Gastroesophageal sphincter (tissue), 4 donors: ENCODE data around the gene SLFN5. TPM values are rescaled to one million over a fixed set of nuclear protein-coding genes. Genes with fewer than 3 reads are reported as not detected.
"Not testable (repeated sequence)": the region's sequence is repeated elsewhere in the genome, so short reads cannot be mapped to it uniquely, and the experiment has no call there.

Experiments used
- ATAC-seq: fragments of 150-250 bp; one replicate; pipeline ENCODE4 v1.9.1; 2016; ENCODE audit warnings: mild to moderate bottlenecking, moderate library complexity
- H3K27ac ChIP-seq, 4 donors: fragments of 200-600 bp; sonication (generic) in 3 of 4; 1 replicate in 3 of 4; 2 replicates in 1 of 4; pipeline ENCODE4 v1.5.1; 2016 to 2019
- H3K27me3 ChIP-seq: fragments of 200-600 bp; sonication (generic); one replicate; pipeline ENCODE4 v1.5.1; 2019
- H3K36me3 ChIP-seq, 2 donors: fragments of 200-600 bp; sonication (generic); one replicate each; pipeline ENCODE4 v1.5.1; 2019; ENCODE audit warnings: control low read depth in 1 of 2
- H3K4me1 ChIP-seq, 3 donors: fragments of 200-600 bp; sonication (generic); 1 replicate in 2 of 3; 2 replicates in 1 of 3; pipeline ENCODE4 v1.5.1; 2016 to 2019; ENCODE audit warnings: control low read depth in 2 of 3
- H3K4me3 ChIP-seq, 2 donors: fragments of 200-600 bp; sonication (generic); one replicate each; pipeline ENCODE4 v1.5.1; 2019; ENCODE audit warnings: mild to moderate bottlenecking in 1 of 2, moderate library complexity in 1 of 2
- H3K9me3 ChIP-seq, 3 donors: fragments of 200-600 bp; sonication (generic); one replicate each; pipeline ENCODE4 v1.5.1; 2017 to 2019; ENCODE audit warnings: control low read depth in 2 of 3
- EP300 ChIP-seq: sonication (generic); formaldehyde crosslinking; IDR thresholded peaks from one replicate; pipeline ENCODE4 v1.6.1; 2017; ENCODE audit warnings: antibody characterized with exemption, mild to moderate bottlenecking
- POLR2A ChIP-seq, 2 donors: fragments of 450-650 bp; IDR thresholded peaks; one replicate each; pipeline ENCODE4 v1.6.1; 2017; ENCODE audit warnings: antibody characterized with exemption in 2 of 2, mild to moderate bottlenecking in 2 of 2, moderate library complexity in 1 of 2
- POLR2AphosphoS5 ChIP-seq: sonication (generic); formaldehyde crosslinking; IDR thresholded peaks from one replicate; pipeline ENCODE4 v1.6.1; 2017; ENCODE audit warnings: antibody characterized with exemption
- WGBS, 2 donors: methylation state at CpG; one replicate each; pipeline ENCODE4 v1.1.5; 2018; ENCODE audit warnings: low coverage in 1 of 2; 5-methylcytosine and 5-hydroxymethylcytosine counted together
- total RNA-seq, 4 donors: library from RNA; depleted of rRNA; stranded (reverse); fragments of >200 nt; gene quantifications; one replicate each; pipeline ENCODE4 v1.1.0, GENCODE V29; 2016
- TF ChIP-seq, protein P1 (sequence below), 4 experiments: fragments of 200-600 bp in 2 of 4; fragments of 450-650 bp in 2 of 4; sonication (generic) in 1 of 4; IDR thresholded peaks; one replicate each; pipeline ENCODE4 v1.5.1; 2017 to 2019; ENCODE audit warnings: antibody characterized with exemption in 4 of 4, mild to moderate bottlenecking in 2 of 4, moderate library complexity in 2 of 4

The SLFN5 gene
- total RNA-seq, 4 donors from 2014 or later = 23.5 to 51.2 (median 31.1) TPM

DNA sequence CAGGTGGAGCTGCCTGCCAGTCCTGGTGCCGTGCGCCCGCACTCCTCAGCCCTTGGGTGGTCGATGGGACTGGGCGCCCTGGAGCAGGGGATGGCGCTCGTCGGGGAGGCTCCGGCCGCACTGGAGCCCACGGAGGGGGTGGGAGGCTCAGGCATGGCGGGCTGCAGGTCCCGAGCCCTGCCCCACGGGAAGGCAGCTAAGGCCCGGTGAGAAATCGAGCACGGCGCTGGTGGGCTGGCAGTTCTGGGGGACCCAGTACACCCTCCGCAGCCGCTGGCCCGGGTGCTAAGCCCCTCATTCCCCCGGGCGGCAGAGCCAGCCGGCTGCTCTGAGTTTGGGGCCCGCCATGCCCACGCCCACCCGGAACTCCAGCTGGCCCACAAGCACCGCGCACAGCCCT is 36.0 kb downstream of the SLFN5 start:
- not testable (repeated sequence) for H3K4me3 ChIP-seq, H3K4me1 ChIP-seq, H3K27me3 ChIP-seq, ATAC-seq, H3K36me3 ChIP-seq, H3K9me3 ChIP-seq, H3K27ac ChIP-seq
- no CpG with 5 or more reads among the region's 29 CpGs for WGBS, 2 donors

DNA sequence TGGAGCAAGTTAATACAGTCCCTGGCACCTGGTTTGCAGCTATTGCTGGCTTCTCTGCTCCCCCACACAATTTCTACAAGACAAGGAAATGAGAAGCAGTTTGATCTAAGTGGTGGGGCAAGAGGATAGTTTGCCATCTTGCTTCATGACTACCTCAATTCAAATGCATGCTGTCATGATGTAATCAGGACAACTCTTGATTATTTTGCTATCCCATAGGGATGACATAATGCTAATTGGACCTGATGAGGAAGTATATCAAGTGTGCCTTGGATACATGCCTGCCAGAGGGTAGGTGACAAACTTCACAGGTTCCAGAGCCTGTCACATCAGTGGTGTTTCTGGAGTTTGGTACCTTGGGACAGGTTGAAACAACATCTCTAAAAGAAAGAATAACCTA is 40.9 kb downstream of the SLFN5 start:
- Histone ChIP-seq H3K27ac (no peak overlapping the region), H3K4me1 (no peaks in the 10 kb centered on the region), H3K9me3 (peaks cover 0 to 8% (median 0%) of the 10 kb centered on the region in 3 donors), H3K4me3 (no peak overlapping the region), H3K27me3 (peaks cover 6% of the 10 kb centered on the region), H3K36me3 (no peaks in the 10 kb centered on the region)
- no peak for ATAC-seq
- TF ChIP-seq, protein P1, sequence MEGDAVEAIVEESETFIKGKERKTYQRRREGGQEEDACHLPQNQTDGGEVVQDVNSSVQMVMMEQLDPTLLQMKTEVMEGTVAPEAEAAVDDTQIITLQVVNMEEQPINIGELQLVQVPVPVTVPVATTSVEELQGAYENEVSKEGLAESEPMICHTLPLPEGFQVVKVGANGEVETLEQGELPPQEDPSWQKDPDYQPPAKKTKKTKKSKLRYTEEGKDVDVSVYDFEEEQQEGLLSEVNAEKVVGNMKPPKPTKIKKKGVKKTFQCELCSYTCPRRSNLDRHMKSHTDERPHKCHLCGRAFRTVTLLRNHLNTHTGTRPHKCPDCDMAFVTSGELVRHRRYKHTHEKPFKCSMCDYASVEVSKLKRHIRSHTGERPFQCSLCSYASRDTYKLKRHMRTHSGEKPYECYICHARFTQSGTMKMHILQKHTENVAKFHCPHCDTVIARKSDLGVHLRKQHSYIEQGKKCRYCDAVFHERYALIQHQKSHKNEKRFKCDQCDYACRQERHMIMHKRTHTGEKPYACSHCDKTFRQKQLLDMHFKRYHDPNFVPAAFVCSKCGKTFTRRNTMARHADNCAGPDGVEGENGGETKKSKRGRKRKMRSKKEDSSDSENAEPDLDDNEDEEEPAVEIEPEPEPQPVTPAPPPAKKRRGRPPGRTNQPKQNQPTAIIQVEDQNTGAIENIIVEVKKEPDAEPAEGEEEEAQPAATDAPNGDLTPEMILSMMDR (IDR thresholded peaks at IDR 0.05) = no peak
- TF ChIP-seq EP300 (no peak), POLR2A (IDR thresholded peaks at IDR 0.05) (no peak), POLR2AphosphoS5 (no peak)

DNA sequence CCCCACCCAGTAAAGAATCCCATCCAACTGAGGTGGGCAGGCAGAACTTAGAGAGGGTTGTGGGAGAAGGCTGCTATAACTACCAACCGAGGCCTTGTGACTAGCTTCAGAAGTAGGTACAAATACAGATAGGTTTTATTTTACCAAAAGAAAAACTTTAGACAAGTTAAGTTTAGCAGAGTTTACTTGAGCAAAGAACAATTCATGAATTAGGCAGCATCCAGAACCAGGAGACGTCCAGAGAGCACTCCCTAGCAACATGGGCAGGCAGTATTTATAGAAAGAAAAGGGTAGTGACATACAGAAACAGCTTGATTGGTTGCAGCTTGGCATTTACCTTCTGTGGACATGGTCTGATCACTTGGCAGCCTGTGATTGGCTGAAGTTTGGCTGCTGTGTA is 42.1 kb downstream of the SLFN5 start:
- ATAC-seq = no peak

DNA sequence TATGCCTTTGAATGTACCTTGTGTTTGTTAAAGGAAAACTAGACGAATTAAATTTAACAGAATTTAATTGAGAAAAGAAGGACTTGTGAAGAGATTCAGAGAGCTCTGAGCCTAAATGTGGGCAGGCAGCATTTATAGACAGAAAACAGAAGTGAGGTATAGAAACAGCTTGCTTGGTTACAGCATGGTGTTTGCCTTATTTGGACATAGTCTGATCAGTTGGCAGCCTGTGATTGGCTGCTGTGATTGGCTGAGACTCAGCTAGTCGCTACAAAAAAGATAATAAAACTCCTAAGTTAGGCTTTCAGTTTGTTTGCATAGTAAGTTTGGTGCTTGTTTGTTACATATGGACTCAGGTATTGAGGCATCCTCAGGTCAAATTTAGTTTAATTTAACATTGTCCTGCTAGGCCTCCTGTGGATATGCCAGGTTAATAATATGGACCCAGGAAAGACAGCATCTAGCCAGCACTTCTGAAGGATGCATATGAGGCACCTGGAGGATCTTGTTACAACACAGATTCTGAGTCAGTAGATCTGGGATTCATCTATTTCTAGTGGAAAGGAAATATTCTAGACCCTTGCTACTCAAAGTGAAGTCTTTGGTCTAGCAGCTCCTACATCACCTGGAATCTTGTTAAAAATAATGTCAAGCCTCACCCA is 43.4 kb downstream of the SLFN5 start:
- TF ChIP-seq POLR2AphosphoS5 (no peak), POLR2A (IDR thresholded peaks at IDR 0.05) (no peak), EP300 (no peak)
- TF ChIP-seq, protein P1 (IDR thresholded peaks at IDR 0.05) = no peak

More for the DNA sequence above, 42.1 kb downstream of the SLFN5 start:
- H3K9me3 ChIP-seq = peaks cover 0 to 9% (median 0%) of the 10 kb centered on the region in 3 donors
- 64 to 74% methylated on average over 2 of the region's 2 CpGs for WGBS, 2 donors
- no peaks in the 10 kb centered on the region for H3K36me3 ChIP-seq
- TF ChIP-seq, protein P1 (IDR thresholded peaks at IDR 0.05) = no peak
- TF ChIP-seq POLR2AphosphoS5 = no peak
- no peak for TF ChIP-seq EP300
- TF ChIP-seq POLR2A (IDR thresholded peaks at IDR 0.05) = no peak
- peaks cover 6% of the 10 kb centered on the region for H3K27me3 ChIP-seq
- no peak overlapping the region for H3K4me3 ChIP-seq
- no peaks in the 10 kb centered on the region for H3K4me1 ChIP-seq
- no peak overlapping the region for H3K27ac ChIP-seq

DNA sequence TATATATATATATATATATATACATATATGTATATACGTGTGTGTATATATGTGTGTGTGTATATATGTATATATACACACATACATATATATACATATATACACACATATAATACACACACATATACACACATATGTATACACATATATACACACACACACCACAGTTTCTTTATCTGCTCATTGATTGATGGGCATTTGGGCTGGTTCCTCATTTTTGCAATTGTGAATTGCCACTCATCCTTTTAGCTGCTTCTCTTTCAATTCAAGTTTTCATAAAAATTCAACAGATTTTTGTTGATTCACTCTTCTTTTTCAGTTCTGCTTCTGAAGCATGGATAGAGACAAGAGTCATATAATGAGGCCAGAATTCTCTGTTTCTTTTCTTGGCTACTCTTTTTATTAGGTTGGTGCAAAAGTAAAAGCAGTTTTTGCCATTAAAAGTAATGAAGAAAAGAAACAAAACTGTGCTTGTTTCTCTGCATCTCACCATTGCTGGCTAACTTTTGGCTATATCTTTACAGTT is 44.5 kb downstream of the SLFN5 start:
- TF ChIP-seq EP300 = no peak
- no peak for TF ChIP-seq POLR2A (IDR thresholded peaks at IDR 0.05)
- TF ChIP-seq, protein P1 (IDR thresholded peaks at IDR 0.05) = no peak
- TF ChIP-seq POLR2AphosphoS5 = no peak
- H3K36me3 ChIP-seq = no peaks in the 10 kb centered on the region
- H3K27me3 ChIP-seq = peaks cover 6% of the 10 kb centered on the region
- H3K27ac ChIP-seq = no peak overlapping the region
- no peak for ATAC-seq
- no peak overlapping the region for H3K4me3 ChIP-seq
- H3K9me3 ChIP-seq = peaks cover 0 to 9% (median 0%) of the 10 kb centered on the region in 3 donors
- H3K4me1 ChIP-seq = no peaks in the 10 kb centered on the region
- 57 to 75% methylated on average over 1 of the region's 1 CpG for WGBS, 2 donors

More for the DNA sequence above, 43.4 kb downstream of the SLFN5 start:
- 54 to 64% methylated on average over 2 of the region's 2 CpGs for WGBS, 2 donors
- H3K27me3 ChIP-seq = peaks cover 6% of the 10 kb centered on the region
- no peak overlapping the region for H3K4me3 ChIP-seq
- ATAC-seq = no peak
- H3K9me3 ChIP-seq = peaks cover 0 to 9% (median 0%) of the 10 kb centered on the region in 3 donors
- H3K4me1 ChIP-seq = no peaks in the 10 kb centered on the region
- H3K36me3 ChIP-seq = no peaks in the 10 kb centered on the region
- no peak overlapping the region for H3K27ac ChIP-seq
